Posterior vena cava (tissue), 2 donors: ENCODE measurements around the gene C1QTNF12. TPM values are rescaled to one million over a fixed set of nuclear protein-coding genes. Genes with fewer than 3 reads are reported as not detected.
"Not testable (repeated sequence)": the region's sequence is repeated elsewhere in the genome, so short reads cannot be mapped to it uniquely, and the experiment has no call there.

ENCODE experiments used
- DNase-seq: peaks from one replicate; pipeline ENCODE4 v3.0.0-alpha.2; 2020; ENCODE audit warnings: low spot score
- intact Hi-C, 2 donors: fragments of 100-400 bp; cut with DNase I; formaldehyde crosslinking; loops; one replicate each; pipeline versions ENCODE4 v1.14.1 to v1.14.2; 2022 to 2023
- total RNA-seq, 2 donors: library from RNA; stranded (reverse); fragmentation: NEBNext Ultra II Directional; extraction: Animal tissue kit (Norgen Biotek cat#: 25700); gene quantifications; one replicate each; pipeline ENCODE4 v1.2.1, GENCODE V29; 2021
- donor health status: DM: yes; HTN: yes; CAD: no.
- donor health status: DM: yes; HTN: yes; CAD: no.

Gene C1QTNF12
- total RNA-seq, 2 donors from 2014 or later, result 1.9 to 4.1 TPM

DNA sequence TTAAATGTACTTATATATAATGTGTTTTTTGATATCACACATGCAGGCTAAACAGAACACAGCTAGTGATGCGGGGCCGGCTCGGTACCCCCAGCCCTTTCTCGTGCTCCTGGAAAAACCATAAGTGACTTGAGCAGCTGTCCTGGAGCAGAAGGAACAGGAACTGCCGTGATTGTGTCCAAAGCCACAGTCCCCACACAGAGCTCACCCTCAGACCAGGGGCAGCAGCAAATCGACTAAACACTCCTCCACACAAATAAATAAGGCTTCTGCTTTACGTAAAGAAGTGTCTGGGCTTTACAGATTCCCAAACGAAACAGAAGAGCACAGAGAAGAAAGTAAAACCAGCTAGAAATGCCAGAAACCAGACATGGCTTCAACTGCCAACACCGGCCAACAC is 17.5 kb upstream of the C1QTNF12 start:
- intact Hi-C loops, result no loop called here
- DNase-seq, result no peak

DNA sequence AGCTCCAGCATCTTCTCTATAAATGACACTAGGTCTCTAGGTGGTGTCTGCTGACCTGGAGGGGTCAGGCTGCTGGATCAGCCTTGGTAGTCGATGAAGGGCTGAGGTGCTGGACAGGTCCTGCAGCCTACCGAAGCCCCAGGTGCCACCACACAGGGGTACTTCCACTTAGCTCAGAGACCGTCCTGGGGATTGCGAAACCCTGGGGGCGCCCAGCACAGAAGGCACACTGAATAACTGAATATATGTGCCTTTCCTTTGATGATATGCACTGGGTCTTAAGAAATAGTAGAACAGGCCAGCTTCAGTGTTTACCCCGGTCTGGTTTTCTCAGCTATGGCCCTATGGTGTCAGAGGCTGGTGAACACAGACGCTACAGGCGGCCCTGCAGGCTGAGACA is 16.2 kb upstream of the C1QTNF12 start:
- DNase-seq, result no peak
- intact Hi-C loops, result no loop called here

DNA sequence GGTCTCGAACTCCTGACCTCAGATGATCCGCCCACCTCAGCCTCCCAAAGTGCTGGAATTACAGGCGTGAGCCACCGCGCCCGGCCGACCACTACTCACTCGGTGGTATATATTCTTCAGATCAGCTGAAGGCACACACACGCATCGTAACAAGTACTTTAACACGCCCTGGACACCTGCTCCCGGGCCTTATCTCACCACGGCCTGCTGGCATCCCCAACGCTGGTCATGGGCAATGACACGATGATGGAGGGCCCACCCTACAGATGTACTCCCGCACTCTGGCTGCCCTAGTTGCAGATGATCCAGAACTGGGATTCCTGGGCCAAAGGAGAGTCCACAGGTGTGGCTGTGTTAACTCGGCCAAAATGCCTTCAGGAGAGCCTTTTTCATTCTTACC is 15.5 kb upstream of the C1QTNF12 start:
- intact Hi-C loops, result no loop called here
- no peak for DNase-seq

DNA sequence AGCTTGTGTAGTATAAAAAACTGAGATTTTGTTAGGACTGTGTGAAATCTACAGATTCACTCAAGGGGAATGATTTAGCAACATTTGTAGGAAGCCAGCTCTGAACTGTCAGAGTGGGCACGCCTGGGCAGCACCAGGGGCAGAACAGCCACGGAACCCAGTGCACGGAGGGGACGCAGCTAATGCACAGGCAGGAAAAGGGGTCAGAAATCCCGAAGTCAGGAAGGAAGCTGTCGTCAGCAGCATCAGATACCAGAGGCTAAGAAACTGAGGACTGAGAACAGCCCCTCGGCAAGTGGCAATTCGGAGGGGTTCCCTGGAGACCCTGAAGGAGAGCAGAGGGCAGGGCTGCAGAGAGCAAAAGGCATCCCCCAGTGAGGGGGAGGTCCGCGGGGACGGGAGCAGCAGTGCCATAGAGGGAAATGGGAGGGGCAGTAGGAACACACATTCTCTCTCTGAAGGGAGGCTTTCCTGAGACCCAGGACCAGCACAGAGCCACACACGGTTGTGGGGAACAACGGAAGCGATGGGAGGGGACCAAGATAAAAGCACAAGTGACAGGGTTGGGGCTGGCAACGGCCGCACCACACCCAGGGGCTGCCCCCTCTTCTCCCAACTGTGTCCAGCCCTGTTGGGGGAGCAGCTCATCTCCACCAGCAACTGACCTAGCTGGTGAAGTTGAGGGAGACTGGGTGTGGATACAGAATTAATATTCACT is 14.5 kb upstream of the C1QTNF12 start:
- intact Hi-C loops, result no loop called here
- no peak for DNase-seq

DNA sequence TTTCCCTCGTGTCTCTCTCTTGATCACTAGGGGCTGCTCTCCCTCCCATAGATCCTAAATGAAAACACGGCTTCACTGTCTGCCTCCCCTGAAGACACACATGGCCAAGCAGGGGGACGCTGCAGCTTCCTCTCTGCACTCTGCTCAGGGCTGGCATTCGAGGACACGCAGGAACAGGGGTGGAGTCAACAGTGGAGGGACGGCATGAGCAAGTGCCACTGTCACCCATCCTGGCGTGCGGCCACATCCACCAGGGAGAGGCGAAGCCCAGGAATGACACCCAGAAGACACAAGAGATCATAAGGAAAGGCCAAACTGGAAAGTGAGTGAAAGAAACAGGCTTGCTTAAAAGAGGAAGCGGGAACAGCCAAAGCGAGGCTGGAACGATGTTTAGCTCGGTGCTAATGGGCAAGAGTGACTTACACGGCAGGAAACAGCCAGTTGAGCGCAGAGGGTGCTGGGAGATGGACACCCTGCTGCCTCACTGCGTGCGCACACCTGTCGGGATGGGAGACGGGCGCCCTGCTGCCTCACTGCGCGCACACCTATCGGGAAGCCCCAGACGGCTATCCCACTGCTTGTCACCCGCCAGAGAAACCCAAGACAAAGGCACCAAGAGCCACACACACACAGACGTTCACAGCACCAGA is 13.6 kb upstream of the C1QTNF12 start:
- intact Hi-C loops, result no loop called here
- DNase-seq, result no peak

DNA sequence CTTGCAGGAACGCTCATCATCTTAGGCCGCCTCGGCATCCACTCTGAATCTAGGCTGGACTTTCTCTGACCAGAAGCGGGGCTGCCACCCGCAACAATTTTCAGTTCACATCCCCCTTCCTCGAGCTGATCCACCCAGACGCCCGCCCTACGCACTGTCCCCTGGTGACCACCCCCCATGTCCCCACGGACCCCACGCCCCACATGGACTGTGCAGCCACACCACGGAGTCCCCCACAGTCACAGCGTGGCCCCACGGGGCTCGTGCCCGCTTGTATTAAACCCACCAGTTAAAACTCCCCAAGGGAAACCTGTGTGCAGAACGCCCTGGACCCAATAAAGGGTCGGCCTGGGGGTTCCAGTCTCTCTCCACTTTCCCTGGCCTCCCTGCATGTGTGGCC is 13.0 kb upstream of the C1QTNF12 start:
- DNase-seq, result no peak
- intact Hi-C loops, result no loop called here

DNA sequence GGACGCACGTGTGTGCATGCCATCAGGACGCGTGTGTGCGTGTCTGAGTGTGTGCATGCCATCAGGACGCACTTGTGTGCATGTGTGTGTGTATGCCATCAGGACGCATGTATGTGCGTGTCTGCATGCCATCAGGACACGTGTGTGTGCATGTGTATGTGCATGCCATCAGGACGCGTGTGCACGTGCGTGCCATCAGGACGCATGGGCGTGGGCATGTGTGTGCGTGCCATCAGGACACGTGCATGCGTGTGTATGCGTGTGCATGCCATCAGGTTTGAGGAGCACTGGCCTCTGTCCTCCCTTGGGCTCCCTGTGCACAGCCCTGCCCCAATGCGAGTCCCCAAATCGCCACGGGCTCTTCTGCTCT is 12.6 kb upstream of the C1QTNF12 start:
- intact Hi-C loops, result no loop called here
- no peak for DNase-seq

DNA sequence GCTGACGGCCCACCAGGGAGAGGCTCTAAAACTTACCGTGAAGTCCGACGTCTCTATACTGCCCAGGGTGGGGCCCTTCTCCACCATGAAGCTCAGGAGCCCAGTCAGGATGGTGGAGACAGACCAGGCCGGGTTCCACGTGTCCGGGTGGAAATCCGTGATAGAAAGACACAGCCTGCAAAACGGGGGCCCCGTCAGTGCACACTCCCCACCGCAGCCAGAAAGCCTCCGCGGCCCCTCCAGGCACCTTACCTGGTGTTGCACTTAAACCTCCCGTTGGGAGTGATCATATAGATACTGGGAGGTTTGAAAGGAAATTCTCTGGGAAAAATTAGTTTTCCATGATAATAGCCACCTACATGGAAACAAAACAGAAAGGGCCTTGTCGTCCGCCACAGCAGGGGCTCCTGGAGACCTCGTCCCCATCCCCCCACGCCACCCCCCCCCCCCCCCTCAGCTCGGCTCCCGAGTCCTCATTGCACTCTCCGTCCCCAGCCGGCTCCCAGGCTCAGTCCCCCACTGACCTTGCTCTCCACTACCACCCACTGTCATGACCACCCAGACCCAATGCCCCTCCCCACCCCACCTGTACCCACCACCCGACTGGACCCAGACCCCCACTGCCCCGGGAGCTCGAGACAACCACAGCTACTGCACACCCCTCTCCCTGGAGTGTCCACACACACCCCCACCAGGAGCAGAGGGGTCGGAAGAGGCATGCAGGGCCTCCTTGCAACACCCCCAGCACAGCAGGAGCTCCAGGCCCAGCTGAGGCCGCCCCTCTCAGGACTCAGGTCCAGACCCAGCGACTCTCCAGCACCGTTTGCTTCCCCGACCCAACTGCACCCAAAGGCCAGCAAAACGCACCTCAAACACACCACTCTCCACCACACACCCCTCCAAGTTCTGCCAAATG is 10.7 kb upstream of the C1QTNF12 start:
- intact Hi-C loops, result no loop called here

DNA sequence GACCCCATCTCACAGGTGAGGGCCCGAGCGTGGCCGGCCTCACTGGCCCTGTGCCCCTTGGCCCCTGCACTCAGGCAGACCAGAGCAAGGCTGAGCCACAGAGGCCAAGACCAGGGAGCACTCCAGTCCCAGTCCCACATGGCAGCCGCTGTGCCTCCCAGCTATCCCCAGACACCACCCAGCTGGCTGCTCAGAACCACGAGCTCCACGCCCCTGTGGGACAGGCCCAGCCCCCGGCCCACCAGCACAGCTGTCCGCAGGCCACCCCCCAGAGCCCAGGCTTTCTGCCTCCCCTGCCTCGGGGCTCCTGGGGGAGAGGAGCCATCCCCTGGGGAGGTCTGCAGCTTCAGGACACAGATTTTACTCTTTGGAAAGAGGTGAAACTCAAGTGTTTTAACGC is 9.1 kb upstream of the C1QTNF12 start:
- intact Hi-C loops, result no loop called here
- DNase-seq, result no peak

More for the DNA sequence above, 10.7 kb upstream of the C1QTNF12 start:
- DNase-seq, result no peak

DNA sequence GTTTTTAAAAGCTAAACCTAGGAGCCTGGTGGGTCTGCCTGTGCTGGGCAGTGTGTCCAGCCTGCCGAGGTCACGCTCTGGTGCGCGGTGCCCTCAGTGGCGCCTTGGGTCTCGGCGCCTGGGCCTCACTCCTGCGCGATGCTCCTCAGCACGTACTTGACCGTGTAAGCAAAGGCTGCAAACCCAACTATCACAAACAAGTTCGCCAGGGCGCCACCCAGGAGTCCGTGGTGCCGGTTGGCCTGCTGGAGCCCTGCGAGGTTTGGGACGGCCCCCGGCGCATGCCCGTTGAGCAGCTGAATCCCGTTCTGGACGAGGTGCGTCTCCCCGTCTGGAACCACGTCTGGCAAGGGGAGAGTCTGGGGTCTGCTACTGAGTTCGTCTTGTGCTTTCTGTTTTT is 8.6 kb upstream of the C1QTNF12 start:
- DNase-seq, result no peak
- intact Hi-C loops, result no loop called here

DNA sequence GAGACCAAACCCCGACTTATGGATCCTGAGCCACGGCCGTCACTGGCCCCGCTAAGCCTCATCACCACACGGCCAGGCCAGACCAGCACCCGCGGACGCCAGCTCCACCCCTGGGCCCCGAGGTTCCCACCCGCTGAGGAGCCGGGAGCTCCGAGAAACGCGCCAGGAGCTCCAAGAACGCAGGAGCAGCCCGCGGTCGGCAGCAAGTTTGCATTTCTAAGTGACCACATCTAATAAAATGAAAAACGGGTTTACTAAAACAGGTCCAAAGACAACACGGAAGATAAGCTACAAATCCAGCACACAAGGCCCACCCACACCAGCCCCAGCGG is 8.1 kb upstream of the C1QTNF12 start:
- no peak for DNase-seq
- intact Hi-C loops, result loop anchor here in 1 of 2 donors (1.0 kb wide), 1 partner anchor 134 kb away; no protein-coding TSS in a partner anchor

DNA sequence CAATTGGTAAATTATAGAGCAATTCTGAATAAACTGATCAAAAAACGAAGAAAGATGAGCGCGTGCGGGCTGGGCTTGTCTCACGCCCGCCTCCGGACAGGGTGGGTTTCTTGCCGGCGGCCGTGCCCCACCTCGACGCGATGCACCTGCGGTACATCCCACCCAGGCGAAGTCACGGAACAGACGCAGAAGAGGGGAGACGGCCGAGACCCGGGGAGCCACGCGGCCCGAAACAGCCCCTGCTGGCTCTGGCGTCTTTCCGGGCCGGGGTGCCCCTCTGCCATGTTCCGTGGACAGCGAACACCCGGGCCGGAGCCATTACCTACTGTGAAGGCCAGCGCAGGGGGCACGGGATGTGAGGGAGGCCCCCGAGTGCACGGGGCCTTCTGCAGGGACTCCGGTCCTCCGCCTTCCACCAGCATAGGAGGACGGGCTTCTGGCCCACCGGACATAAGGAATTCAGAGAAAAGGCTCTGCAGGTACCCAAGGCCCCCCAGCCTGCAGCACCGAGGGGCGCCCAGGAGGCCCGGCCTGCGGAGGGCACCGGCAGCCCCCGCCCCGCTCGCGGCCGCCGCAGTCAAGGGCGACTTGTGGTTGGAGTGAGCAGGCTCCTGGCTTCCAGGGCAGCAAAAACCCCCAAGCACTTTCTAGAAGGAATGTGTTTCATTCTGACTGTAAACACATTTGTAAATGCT is 7.6 kb upstream of the C1QTNF12 start:
- DNase-seq, result no peak
- intact Hi-C loops, result loop anchor here in 1 of 2 donors (1.0 kb wide), 1 partner anchor 134 kb away; no protein-coding TSS in a partner anchor

DNA sequence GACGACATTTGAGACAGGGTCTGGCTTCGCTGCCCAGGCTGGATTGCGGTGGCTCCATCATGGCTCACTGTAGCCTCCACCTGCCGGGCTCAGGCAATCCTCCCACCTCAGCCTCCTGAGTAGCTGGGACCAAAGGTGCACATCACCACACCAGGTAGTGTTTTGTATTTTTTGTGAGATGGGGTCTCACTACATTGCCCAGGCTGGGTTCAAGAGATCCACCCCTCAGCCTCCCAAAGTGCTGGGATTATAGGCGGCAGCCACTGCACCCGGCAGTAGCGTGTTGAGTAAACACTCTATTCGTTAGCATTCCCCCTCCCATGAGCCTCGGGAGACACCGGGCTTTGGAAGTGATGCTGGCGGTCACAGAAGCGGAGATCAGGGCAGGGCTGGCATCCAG is 6.8 kb upstream of the C1QTNF12 start:
- intact Hi-C loops, result no loop called here
- no peak for DNase-seq

DNA sequence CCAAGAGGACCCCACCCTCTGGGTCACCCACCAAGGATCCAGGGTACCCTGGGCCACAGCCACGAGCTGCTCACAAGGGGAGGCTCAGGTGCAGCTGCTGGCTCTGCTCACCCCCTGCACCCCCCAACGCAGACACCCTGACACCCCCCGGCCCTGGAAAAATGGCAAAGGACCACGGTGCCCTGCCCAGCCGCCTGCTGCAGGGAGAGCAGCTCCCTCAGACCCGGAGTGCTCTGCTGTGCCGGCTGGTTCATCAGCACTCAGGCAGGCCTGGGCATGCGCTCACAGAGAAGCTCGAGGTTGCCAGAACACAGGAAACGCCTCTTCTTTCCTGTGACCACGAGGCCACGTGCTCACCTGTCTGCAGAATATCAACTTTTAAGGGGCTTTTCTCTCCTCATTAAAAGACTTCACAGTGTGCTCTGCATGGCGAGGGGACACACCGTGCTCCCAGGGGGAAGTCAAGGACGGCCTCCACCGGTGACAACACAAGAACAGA is 4.3 kb upstream of the C1QTNF12 start:
- no peak for DNase-seq
- intact Hi-C loops, result no loop called here

DNA sequence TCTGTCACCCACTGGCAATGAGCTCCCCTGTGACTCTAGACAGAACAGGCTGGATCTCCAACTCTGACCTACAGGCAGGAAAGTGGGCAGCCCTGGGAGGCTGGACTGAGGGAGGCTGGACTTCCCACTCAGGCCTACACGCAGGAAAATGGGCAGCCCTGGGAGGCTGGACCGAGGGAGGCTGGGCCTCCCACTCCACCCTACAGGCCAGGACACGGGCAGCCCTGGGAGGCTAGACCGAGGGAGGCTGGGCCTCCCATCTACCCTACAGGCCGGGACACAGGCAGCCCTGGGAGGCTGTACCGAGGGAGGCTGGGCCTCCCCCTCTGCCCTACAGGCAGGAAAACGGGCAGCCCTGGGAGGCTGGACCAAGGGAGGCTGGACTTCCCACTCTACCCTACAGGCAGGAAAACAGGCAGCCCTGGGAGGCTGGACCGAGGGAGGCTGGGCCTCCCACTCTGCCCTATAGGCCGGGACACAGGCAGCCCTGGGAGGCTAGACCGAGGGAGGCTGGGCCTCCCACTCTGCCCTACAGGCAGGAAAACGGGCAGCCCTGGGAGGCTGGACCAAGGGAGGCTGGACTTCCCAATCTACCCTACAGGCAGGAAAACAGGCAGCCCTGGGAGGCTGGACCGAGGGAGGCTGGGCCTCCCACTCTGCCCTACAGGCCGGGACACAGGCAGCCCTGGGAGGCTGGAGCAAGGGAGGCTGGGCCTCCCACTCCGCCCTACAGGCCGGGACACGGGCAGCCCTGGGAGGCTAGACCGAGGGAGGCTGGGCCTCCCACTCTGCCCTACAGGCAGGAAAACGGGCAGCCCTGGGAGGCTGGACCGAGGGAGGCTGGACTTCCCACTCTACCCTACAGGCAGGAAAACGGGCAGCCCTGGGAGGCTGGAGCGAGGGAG is 1.7 kb upstream of the C1QTNF12 start:
- intact Hi-C loops, DNase-seq: not testable (repeated sequence)

DNA sequence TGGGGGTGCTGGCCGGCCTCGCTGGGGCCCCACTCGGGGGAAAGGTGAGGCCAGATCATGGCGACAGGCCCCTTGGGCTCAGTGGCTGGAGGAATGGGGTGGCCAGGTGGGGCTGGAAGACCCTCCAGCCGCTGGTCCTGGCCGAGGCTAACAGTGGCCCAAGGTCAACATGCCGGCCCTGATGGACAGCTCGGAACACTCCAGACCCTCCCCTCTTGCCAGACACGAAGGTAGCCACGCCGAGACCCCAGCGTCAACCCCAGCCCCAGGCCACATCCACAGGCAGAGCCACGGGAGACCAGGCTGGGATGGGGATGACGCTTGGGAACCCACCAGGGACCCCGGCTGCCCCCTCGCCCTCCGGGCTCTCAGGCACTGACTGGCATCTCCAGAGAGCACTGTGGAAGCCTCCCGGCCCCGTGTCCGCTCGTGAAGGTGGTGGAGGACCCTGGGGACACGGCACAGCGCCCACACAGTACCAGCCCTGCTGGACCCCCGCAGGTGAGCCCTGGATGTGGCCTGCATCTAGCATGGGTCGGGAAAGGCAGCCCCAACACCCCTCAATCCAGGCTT is 905 bp upstream of the C1QTNF12 start:
- intact Hi-C loops, result no loop called here
- no peak for DNase-seq

DNA sequence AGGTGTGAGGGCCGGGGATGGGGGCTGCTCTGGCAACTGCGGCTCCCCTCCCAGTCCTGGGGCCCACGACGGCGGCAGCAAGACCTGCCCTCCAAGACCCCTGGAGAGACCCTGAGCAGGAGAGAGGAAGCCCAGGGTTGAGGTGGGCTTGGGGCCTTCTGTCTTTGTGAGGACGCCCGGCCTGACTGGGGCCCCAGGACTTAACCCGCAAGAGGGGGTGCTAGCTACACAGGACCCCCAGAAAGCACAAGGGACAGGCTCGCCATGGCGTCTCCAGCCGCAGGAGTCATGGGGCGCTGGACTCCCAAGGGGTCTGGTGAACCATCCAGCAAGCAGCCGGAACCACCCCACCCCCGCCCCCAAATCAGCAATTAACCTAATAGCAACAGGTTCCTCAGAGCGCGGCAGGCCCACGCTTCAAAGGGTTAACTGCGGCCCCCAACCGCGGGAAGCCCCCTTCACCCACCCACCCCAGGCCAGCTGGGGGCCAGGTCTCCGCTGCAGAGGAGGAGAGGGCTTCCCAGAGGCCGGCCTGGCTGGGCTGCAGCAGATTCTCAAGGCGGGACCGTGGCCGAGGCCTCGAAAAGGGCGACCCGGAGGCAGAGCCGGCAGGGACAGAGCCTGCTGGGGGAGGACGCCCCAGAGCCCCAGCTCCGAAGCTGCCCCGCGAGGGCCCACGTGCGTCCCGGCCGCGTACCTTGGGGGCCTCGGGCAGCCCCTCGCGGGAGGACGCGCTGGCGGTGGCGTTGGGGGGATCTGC is 525 bp downstream of the C1QTNF12 start:
- DNase-seq, result no peak
- intact Hi-C loops, result no loop called here
